ENCODE measurements around the gene GRIK5.

- TF ChIP-seq CTCF (IDR thresholded peaks at IDR 0.05; ENCODE audit: control extremely low read depth in 1 of 3, insufficient read depth in 1 of 3, low read depth in 1 of 3, low read length in 3 of 3) (no peak), ZNF274 (IDR thresholded peaks at IDR 0.05; ENCODE audit: borderline replicate concordance, extremely low read depth, low read length) (no peak), USF2 (IDR thresholded peaks at IDR 0.05; ENCODE audit: low read length) (no peak), NRF1 (IDR thresholded peaks at IDR 0.05; ENCODE audit: low read depth, low read length) (no peak), JUND (IDR thresholded peaks at IDR 0.05; ENCODE audit: low read length) (no peak), MAX (IDR thresholded peaks at IDR 0.05) (peak; percentile 90), EZH2 (IDR thresholded peaks at IDR 0.05; ENCODE audit: low read depth, low read length, severe bottlenecking) (no peak), POLR2A (IDR thresholded peaks at IDR 0.05; ENCODE audit: control extremely low read depth in 1 of 2, low read depth in 2 of 2, low read length in 2 of 2) (no peak)
Measured at GRCh38 chr19:42095814-42096230, 25.8 kb upstream of the GRIK5 start.
